HepG2 (cell line): ENCODE data around the gene TOR1AIP1.

Source experiments
- EHMT2 ChIP-seq: fragments of 200-600 bp; sonication (generic); IDR thresholded peaks from 2 replicates; pipeline ENCODE4 v1.7.0; 2017; ENCODE audit warnings: antibody characterized with exemption, low read depth, low read length, borderline replicate concordance
- GFI1 ChIP-seq: sonication (generic); formaldehyde crosslinking; IDR thresholded peaks from 2 replicates; pipeline ENCODE4 v1.5.0; 2020; ENCODE audit warnings: missing genetic modification reagents, mild to moderate bottlenecking, borderline replicate concordance
- NBN ChIP-seq: fragments of 450-650 bp; conservative IDR thresholded peaks from 2 replicates; pipeline ENCODE4 v1.6.1; 2017
- ZMAT5 ChIP-seq: sonication (generic); formaldehyde crosslinking; IDR thresholded peaks from 2 replicates; pipeline ENCODE4 v1.5.0; 2020; ENCODE audit warnings: mild to moderate bottlenecking, low read depth, missing genetic modification reagents, borderline replicate concordance
- ZNF274 ChIP-seq: sonication (generic); formaldehyde crosslinking; IDR thresholded peaks from 2 replicates; pipeline ENCODE4 v1.5.1; 2020; ENCODE audit warnings: mild to moderate bottlenecking, missing genetic modification reagents
- ZNF777 ChIP-seq: sonication (generic); formaldehyde crosslinking; IDR thresholded peaks from 2 replicates; pipeline ENCODE4 v1.4.0; 2020; ENCODE audit warnings: missing genetic modification reagents

GRCh38 chr1:179881642-179882252 lies 338 bp upstream of the TOR1AIP1 start:
- no peak for TF ChIP-seq ZNF777 (CRISPR knock-in tag)
- no peak for TF ChIP-seq ZNF274 (CRISPR knock-in tag)
- TF ChIP-seq EHMT2: no peak
- TF ChIP-seq ZMAT5 (CRISPR knock-in tag): no peak
- no peak for TF ChIP-seq GFI1 (CRISPR knock-in tag)
- TF ChIP-seq NBN: no peak
